Smooth muscle cell (in vitro differentiated cells): ENCODE measurements around the gene PSMC4. TPM values are rescaled to one million over a fixed set of nuclear protein-coding genes. Genes with fewer than 3 reads are reported as not detected.

Experiments
- DNase-seq: peaks from one replicate; lab custom pipeline; 2025; ENCODE audit not compliant: unreplicated experiment; lab: John Stamatoyannopoulos, UW
- H2AFZ ChIP-seq: fragments of 200-600 bp; sonication (generic); 2 replicates; pipeline ENCODE4 v1.6.0; 2016; ENCODE audit warnings: antibody characterized with exemption, low read depth, mild to moderate bottlenecking
- H3F3A ChIP-seq: fragments of 200-600 bp; sonication (generic); 2 replicates; pipeline ENCODE4 v1.6.0; 2017; ENCODE audit warnings: antibody characterized with exemption, low read depth
- H3K27ac ChIP-seq: fragments of 200-600 bp; sonication (generic); 2 replicates; pipeline ENCODE4 v1.5.1; 2016; ENCODE audit warnings: low read depth, mild to moderate bottlenecking
- H3K27me3 ChIP-seq: fragments of 200-600 bp; sonication (generic); 2 replicates; pipeline ENCODE4 v1.6.1; 2016; ENCODE audit warnings: low read depth, mild to moderate bottlenecking
- H3K36me3 ChIP-seq: fragments of 200-600 bp; sonication (generic); 2 replicates; pipeline ENCODE4 v1.5.1; 2016; ENCODE audit warnings: low read depth
- H3K4me1 ChIP-seq: fragments of 200-600 bp; sonication (generic); 2 replicates; pipeline ENCODE4 v1.5.1; 2016; ENCODE audit warnings: low read depth
- H3K4me2 ChIP-seq: fragments of 200-600 bp; sonication (generic); 2 replicates; pipeline ENCODE4 v1.6.0; 2016; ENCODE audit warnings: mild to moderate bottlenecking
- H3K4me3 ChIP-seq: fragments of 200-600 bp; sonication (generic); 2 replicates; pipeline ENCODE4 v1.5.1; 2016; ENCODE audit warnings: mild to moderate bottlenecking
- H3K79me2 ChIP-seq: fragments of 200-600 bp; sonication (generic); 2 replicates; pipeline ENCODE4 v1.6.0; 2016; ENCODE audit warnings: low read depth, mild to moderate bottlenecking
- H3K9ac ChIP-seq: fragments of 200-600 bp; sonication (generic); 2 replicates; pipeline ENCODE4 v1.6.0; 2016; ENCODE audit warnings: low read depth
- H3K9me3 ChIP-seq: fragments of 200-600 bp; sonication (generic); replicated peaks from 2 replicates; pipeline ENCODE4 v1.5.1; 2016; ENCODE audit warnings: low read depth
- H4K20me1 ChIP-seq: fragments of 200-600 bp; sonication (generic); 2 replicates; pipeline ENCODE4 v1.6.0; 2016; ENCODE audit warnings: low read depth
- WGBS: methylation state at CpG from one replicate; pipeline ENCODE4 v1.1.7; 2016; ENCODE audit warnings: low lambda C conversion rate; 5-methylcytosine and 5-hydroxymethylcytosine counted together
- polyA plus RNA-seq: library from polyadenylated mRNA; unstranded; fragments of >200 nt; fragmentation: Nextera tagmentation; extraction: Ambion mirVana; gene quantifications from 2 replicates; pipeline ENCODE4 v1.2.1, GENCODE V29; 2016
- total RNA-seq: library from RNA; depleted of rRNA; stranded (reverse); fragments of >200 nt; gene quantifications from 2 replicates; pipeline ENCODE4 v1.2.3, GENCODE V29; 2014
- TF ChIP-seq, protein P1 (sequence below): fragments of 200-600 bp; sonication (generic); IDR thresholded peaks from 2 replicates; pipeline ENCODE4 v1.5.1; 2017; ENCODE audit warnings: borderline replicate concordance, mild to moderate bottlenecking, antibody characterized with exemption; ENCODE audit not compliant: insufficient read depth, poor library complexity, severe bottlenecking

Gene PSMC4
- total RNA-seq (87.2 and 120 TPM in 2 replicates), polyA plus RNA-seq (117 and 121 TPM in 2 replicates)

- Histone ChIP-seq H3K9me3 (no peaks in the 10 kb centered on the region), H2AFZ (peak within 1 kb of the TSS; percentile 77), H3K36me3 (peaks cover 13% of the 10 kb centered on the region), H3K4me2 (peak within 1 kb of the TSS; percentile 86), H3F3A (no peaks in the 10 kb centered on the region), H3K4me3 (peak within 1 kb of the TSS; percentile 85), H3K4me1 (peaks cover 5% of the 10 kb centered on the region), H3K27me3 (no peaks in the 10 kb centered on the region), H3K79me2 (peaks cover 30% of the 10 kb centered on the region), H3K27ac (peak within 1 kb of the TSS; percentile 74), H3K9ac (peak within 1 kb of the TSS; percentile 96), H4K20me1 (peaks cover 3% of the 10 kb centered on the region)
- TF ChIP-seq, protein P1, sequence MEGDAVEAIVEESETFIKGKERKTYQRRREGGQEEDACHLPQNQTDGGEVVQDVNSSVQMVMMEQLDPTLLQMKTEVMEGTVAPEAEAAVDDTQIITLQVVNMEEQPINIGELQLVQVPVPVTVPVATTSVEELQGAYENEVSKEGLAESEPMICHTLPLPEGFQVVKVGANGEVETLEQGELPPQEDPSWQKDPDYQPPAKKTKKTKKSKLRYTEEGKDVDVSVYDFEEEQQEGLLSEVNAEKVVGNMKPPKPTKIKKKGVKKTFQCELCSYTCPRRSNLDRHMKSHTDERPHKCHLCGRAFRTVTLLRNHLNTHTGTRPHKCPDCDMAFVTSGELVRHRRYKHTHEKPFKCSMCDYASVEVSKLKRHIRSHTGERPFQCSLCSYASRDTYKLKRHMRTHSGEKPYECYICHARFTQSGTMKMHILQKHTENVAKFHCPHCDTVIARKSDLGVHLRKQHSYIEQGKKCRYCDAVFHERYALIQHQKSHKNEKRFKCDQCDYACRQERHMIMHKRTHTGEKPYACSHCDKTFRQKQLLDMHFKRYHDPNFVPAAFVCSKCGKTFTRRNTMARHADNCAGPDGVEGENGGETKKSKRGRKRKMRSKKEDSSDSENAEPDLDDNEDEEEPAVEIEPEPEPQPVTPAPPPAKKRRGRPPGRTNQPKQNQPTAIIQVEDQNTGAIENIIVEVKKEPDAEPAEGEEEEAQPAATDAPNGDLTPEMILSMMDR: peak; percentile 58
- DNase-seq: peak; percentile 93
- 1% methylated on average over 46 of the region's 47 CpGs for WGBS
These were observed at the start of gene PSMC4 for GRCh38 chr19:39970675-39971379. PSMC4 (plus strand) TSS chr19:39971165; CDS start chr19:39971203, 38 bp downstream.

GRCh38 chr19:39923862-39924261, 47.1 kb upstream of the PSMC4 start:
- TF ChIP-seq, protein P1: no peak
- H3K79me2 ChIP-seq: no peaks in the 10 kb centered on the region
- no peak overlapping the region for H3K4me2 ChIP-seq
- 80% methylated on average over 4 of the region's 4 CpGs for WGBS
- no peaks in the 10 kb centered on the region for H3K27me3 ChIP-seq
- no peaks in the 10 kb centered on the region for H3K9me3 ChIP-seq
- no peak overlapping the region for H2AFZ ChIP-seq
- H3K4me3 ChIP-seq: no peak overlapping the region
- H4K20me1 ChIP-seq: no peaks in the 10 kb centered on the region
- H3K9ac ChIP-seq: no peak overlapping the region
- no peak for DNase-seq
- H3K27ac ChIP-seq: no peak overlapping the region
- no peaks in the 10 kb centered on the region for H3K36me3 ChIP-seq
- no peaks in the 10 kb centered on the region for H3F3A ChIP-seq
- no peaks in the 10 kb centered on the region for H3K4me1 ChIP-seq

- Histone ChIP-seq H3K4me1 (no peaks in the 10 kb centered on the region), H3K4me3 (no peak overlapping the region), H2AFZ (no peak overlapping the region), H3K27ac (no peak overlapping the region), H3K36me3 (no peaks in the 10 kb centered on the region), H3K9me3 (no peaks in the 10 kb centered on the region), H4K20me1 (no peaks in the 10 kb centered on the region), H3K79me2 (no peaks in the 10 kb centered on the region), H3K27me3 (no peaks in the 10 kb centered on the region), H3K9ac (no peak overlapping the region), H3K4me2 (no peak overlapping the region), H3F3A (no peaks in the 10 kb centered on the region)
- 98% methylated on average over 37 of the region's 37 CpGs for WGBS
- TF ChIP-seq, protein P1: no peak
- no peak for DNase-seq
These were observed 46.6 kb upstream of the PSMC4 start for GRCh38 chr19:39924389-39924788.

DNA sequence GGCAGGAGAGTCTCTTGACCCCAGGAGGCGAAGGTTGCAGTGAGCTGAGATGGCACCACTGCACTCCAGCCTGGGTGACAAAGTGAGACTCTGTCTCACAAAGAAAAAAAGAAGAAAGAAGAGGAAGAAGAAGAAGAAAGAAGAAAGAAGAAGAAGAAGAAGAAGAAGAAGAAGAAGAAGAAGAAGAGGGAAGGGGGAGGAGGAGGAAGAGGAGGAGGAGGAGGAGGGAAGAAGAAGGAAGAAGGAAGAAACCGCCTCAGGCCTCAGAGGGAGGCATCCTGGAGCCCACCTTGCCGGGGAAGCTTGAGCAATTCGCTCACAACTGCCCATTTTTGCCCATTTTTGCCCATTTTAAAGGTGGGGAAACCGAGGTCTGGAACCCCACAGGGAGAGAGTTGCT, 46.0 kb upstream of the PSMC4 start:
- no peak overlapping the region for H2AFZ ChIP-seq
- TF ChIP-seq, protein P1: no peak
- no peaks in the 10 kb centered on the region for H3K79me2 ChIP-seq
- H3K36me3 ChIP-seq: no peaks in the 10 kb centered on the region
- no peak overlapping the region for H3K27ac ChIP-seq
- no peak overlapping the region for H3K9ac ChIP-seq
- H3K4me1 ChIP-seq: no peaks in the 10 kb centered on the region
- no peaks in the 10 kb centered on the region for H4K20me1 ChIP-seq
- 89% methylated on average over 5 of the region's 5 CpGs for WGBS
- H3K9me3 ChIP-seq: no peaks in the 10 kb centered on the region
- DNase-seq: no peak
- no peak overlapping the region for H3K4me3 ChIP-seq
- H3K27me3 ChIP-seq: no peaks in the 10 kb centered on the region
- H3K4me2 ChIP-seq: no peak overlapping the region
- no peaks in the 10 kb centered on the region for H3F3A ChIP-seq
